Cerebellar cortex (tissue), 1 donor: ENCODE measurements around the gene HS3ST3A1.
A peak's percentile ranks its signal among the peaks of the same experiment; 100 is the strongest.
"Not testable (repeated sequence)": the region's sequence is repeated elsewhere in the genome, so short reads cannot be mapped to it uniquely, and the experiment has no call there.

Source experiments
- DNase-seq: peaks from one replicate; pipeline ENCODE4 v3.0.0-alpha.2; 2015; ENCODE audit warnings: low spot score

HS3ST3A1 gene

GRCh38 chr17:13575922-13576419 is 25.8 kb downstream of the HS3ST3A1 start:
- DNase-seq, result no peak

DNA sequence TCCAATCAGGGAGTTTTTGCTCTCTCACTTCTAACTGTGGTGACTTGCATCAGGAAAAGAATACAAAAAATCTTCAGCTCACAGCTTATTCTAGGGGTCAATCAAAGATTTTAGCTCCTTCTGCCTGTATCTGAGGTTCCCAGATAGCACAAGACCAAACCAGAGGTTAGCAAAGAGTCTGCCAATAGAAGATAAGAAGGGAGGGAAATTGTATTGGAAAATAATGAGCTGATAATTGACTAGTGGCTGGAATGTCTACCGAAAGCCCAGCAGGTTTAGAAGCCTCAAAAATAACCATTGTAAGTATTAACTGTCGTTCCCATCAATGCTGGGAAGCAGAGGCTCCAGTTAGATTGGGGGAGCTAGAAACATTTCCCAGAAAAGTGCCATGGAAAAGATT is 26.3 kb downstream of the HS3ST3A1 start:
- no peak for DNase-seq

DNA sequence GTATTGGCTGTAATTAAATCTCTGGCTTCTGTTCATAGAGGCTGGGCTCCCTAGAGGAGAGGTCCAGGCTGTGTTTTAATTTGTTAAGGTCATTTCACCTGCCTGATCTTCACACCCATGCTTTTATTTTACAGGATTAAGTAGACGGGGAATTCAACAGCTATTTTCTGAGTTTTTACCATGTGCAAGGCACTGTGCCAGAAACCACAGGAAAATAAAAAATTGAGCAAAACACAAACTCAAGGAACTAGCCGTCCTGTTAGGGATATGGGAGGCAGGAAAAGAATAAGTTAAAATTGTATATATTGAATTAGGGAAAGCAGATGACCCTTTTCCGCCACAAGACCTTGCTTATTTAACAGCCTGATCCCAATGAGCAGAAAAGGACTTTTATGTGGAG is 29.1 kb downstream of the HS3ST3A1 start:
- DNase-seq, result no peak

DNA sequence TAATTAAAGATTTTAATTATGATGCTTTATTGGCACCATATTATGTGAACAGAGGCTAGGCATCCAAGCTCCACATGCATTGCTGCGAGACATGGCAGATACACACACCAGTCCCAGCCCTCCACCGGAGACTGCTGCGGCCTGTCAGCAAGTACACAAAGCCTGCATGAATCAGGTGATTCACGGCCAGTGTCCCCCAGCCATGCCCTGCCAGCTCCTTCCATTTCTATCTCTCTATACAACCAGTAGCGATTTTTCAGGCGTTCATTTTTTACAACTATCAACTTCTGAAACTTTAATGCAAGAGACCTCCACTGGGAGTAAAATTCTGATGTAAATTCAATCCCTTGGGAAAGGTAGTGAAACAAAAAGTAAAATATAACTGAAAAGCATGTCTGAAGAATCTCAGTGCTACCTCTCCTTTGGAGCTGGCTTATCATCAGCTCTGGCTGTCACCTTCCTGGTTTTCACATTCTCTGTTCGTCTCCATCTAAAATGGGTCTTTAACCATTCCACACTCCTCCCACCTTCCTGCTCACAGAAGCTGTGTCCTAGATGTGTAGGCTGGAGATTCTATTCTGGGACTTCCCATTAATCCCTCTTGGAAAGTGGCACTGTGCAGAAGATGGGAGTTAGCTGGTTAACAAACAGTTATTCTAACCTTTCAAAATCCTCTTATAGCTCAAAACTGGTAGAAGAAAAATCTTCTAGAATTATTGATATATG is 32.2 kb downstream of the HS3ST3A1 start:
- DNase-seq, result no peak

DNA sequence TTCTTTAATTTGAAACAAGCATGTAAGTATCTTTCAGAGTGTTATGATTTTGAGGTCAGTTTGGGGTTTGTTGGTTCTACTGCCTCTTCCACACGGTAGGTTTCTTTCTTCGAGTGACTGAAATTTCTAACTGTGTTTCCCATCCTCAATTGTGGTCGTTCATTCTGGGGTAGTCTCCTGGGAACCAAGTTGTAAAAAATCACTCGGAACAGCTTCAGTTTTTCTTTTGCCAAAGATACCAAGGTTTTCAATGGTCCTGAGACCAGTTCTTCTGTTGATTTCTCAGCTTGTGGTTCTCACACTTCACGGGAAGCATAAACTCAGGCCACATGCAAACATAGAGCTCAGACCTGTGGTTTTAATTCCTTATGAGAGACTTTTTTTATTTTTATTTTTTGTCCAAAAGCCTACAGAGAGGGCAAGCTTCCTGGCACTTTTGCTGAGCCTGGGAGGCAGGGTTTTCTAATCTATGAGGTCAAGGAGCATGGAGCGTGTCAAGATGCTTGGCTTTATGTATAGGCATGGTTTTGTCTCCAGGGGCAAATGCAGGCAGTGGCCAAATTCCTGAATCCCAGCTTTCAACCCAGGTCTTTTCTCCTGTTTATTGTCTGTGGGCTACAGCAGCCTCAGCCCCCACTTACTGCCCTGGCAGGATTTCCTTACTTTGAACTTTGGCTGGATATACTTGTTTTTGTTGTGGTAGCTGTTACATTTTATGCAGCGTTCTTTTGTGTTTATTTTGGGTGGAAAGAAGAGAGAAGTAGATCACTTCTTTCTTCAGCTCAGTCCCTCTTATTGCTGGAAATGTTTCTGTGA is 32.9 kb downstream of the HS3ST3A1 start:
- no peak for DNase-seq

GRCh38 chr17:13563866-13564265 is 37.9 kb downstream of the HS3ST3A1 start:
- DNase-seq, result no peak

- no peak for DNase-seq
Measured at GRCh38 chr17:13562271-13562800, 39.4 kb downstream of the HS3ST3A1 start.

GRCh38 chr17:13561606-13562270 is 40.0 kb downstream of the HS3ST3A1 start:
- DNase-seq, result no peak

- DNase-seq, result no peak
Measured at GRCh38 chr17:13560935-13561334, 40.8 kb downstream of the HS3ST3A1 start.

- DNase-seq, result no peak
Measured at GRCh38 chr17:13558588-13558987, 43.1 kb downstream of the HS3ST3A1 start.

DNA sequence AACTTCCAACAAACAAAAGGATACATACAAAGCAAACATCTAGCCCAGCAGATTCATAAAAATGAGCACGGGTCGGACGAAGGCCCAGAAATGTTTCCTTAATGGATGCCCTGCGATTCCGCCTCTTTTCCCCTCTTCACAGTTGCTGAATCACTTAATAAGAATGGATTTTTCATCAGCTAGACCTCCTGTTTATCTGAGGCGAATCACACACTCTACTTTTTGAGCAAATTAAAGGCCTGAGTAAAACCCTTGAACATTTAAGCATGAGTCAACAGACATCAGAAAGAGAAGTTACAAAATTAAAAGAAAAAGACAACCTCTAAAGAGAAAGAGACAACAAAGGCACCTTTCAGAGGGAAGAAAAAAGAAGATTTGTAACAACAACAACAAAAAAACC is 44.7 kb downstream of the HS3ST3A1 start:
- no peak for DNase-seq

DNA sequence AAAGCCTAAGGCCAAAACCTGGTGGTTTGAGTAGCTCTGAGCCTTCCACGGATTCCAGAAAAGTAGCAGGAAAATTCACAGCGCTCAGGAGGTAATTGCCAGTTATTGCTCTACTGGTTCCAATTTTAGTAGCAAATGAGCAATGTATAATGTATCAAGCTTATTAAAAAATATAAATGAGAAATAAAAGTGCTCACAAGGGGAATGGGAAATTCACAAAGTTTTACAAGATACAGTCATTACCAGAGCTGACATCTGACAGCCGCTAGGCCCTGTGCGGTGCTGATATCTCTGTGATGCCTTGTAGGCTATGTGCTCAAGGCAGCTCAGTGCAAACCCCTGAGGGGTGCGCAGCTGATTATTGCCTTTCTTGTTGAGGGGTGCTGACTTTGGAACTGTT is 47.5 kb downstream of the HS3ST3A1 start:
- no peak for DNase-seq

- DNase-seq, result no peak
Measured at GRCh38 chr17:13550291-13550690, 51.4 kb downstream of the HS3ST3A1 start.

DNA sequence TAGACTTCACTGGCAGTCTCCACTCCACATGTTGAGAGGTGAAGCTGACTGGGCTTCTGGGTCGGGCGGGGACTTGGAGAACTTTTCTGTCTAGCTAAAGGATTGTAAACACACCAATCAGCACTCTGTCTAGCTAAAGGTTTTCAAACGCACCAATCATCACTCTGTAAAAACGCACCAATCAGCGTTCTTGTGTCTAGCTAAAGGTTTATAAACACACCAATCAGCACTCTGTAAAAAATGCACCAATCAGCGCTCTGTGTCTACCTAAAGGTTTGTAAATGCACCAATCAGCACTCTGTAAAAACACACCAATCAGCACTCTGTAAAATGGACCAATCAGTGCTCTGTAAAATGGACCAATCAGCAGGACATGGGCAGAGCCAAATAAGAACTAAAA is 53.2 kb downstream of the HS3ST3A1 start:
- DNase-seq, result not testable (repeated sequence)

GRCh38 chr17:13546851-13547250 is 54.9 kb downstream of the HS3ST3A1 start:
- DNase-seq, result no peak

- no peak for DNase-seq
Measured at GRCh38 chr17:13545941-13546340, 55.8 kb downstream of the HS3ST3A1 start.

DNA sequence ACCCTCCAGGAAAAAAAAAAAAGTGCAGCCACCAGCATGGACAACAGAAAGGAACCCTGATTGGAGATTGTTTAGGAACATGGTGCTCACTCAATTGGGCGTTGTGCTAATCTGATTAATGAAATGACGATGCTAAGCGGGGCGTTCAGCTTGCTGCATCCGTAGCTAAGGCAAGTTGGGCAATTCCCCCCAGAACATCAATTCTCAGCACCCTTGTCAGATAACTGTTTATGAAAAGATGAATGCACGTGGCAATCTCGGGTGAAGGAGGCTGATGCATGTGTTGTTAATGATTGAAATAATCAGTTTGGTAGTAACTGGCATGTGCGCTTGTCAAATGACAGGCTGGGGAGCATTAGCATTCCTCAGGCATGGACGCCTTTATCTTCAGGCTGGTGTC is 57.0 kb downstream of the HS3ST3A1 start:
- DNase-seq, result no peak

DNA sequence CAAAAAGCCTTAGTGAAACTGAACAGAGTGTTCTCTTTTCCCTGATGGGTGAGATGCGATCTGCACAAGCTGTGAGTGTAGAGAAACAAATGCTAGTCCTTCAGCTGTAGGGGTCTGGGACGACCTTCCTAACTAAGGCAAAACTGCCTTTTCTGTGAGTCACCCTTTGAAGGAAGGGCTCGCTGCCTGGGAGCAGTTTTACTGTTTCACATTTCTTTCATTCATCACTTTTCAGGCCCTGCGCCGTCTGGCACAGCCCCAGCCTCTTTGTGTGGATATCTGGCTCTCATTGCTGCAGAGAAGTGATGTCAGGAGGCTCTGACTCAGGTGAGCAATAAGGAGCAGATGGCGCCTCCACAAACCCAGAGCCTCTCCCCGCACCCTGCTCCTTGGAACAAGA is 57.4 kb downstream of the HS3ST3A1 start:
- DNase-seq, result peak; percentile 35

GRCh38 chr17:13542636-13543035 is 59.1 kb downstream of the HS3ST3A1 start:
- DNase-seq, result no peak

GRCh38 chr17:13541032-13541480 is 60.7 kb downstream of the HS3ST3A1 start:
- no peak for DNase-seq

GRCh38 chr17:13540546-13540945 is 61.2 kb downstream of the HS3ST3A1 start:
- no peak for DNase-seq

- no peak for DNase-seq
Measured at GRCh38 chr17:13539421-13539820, 62.3 kb downstream of the HS3ST3A1 start.
